Gastrocnemius medialis (tissue), 4 donors: ENCODE data around the gene MSANTD7. TPM values are rescaled to one million over a fixed set of nuclear protein-coding genes. Genes with fewer than 3 reads are reported as not detected.

Experiments
- ATAC-seq, 2 donors: fragments of 150-250 bp; one replicate each; pipeline ENCODE4 v1.9.1; 2016
- DNase-seq, 2 donors: peaks; one replicate each; pipeline ENCODE4 v3.0.0-alpha.2; 2019
- H3K27ac ChIP-seq, 4 donors: fragments of 200-600 bp; sonication (generic); 1 replicate in 1 of 4; 2 replicates in 3 of 4; pipeline ENCODE4 v1.5.1; 2016 to 2018; ENCODE audit warnings: mild to moderate bottlenecking in 2 of 4, moderate library complexity in 1 of 4
- H3K27me3 ChIP-seq, 3 donors: fragments of 200-600 bp; sonication (generic) in 2 of 3; 1 replicate in 1 of 3; 2 replicates in 2 of 3; pipeline versions ENCODE4 v1.5.1 to v1.6.0; 2016 to 2019; ENCODE audit warnings: mild to moderate bottlenecking in 1 of 3, moderate library complexity in 1 of 3
- H3K36me3 ChIP-seq, 2 donors: fragments of 200-600 bp; sonication (generic) in 1 of 2; one replicate each; pipeline ENCODE4 v1.5.1; 2017 to 2018
- H3K4me1 ChIP-seq, 2 donors: fragments of 200-600 bp; sonication (generic) in 1 of 2; one replicate each; pipeline ENCODE4 v1.5.1; 2016 to 2017; ENCODE audit warnings: mild to moderate bottlenecking in 2 of 2
- H3K4me3 ChIP-seq, 4 donors: fragments of 200-600 bp; sonication (generic) in 3 of 4; 1 replicate in 1 of 4; 2 replicates in 3 of 4; pipeline ENCODE4 v1.5.1; 2016 to 2019; ENCODE audit warnings: mild to moderate bottlenecking in 2 of 4
- H3K9me3 ChIP-seq, 3 donors: fragments of 200-600 bp; sonication (generic) in 2 of 3; 1 replicate in 1 of 3; 2 replicates in 2 of 3; pipeline ENCODE4 v1.5.1; 2016 to 2019
- CTCF ChIP-seq, 5 experiments: fragments of 450-650 bp in 3 of 5; fragments of 200-600 bp in 2 of 5; sonication (generic) in 2 of 5; IDR thresholded peaks in 4 of 5; conservative IDR thresholded peaks in 1 of 5; 1 replicate in 4 of 5; 2 replicates in 1 of 5; pipeline ENCODE4 v1.5.1; 2016 to 2019; ENCODE audit warnings: antibody characterized with exemption in 5 of 5, mild to moderate bottlenecking in 3 of 5, moderate library complexity in 3 of 5
- POLR2A ChIP-seq, 2 donors: fragments of 450-650 bp; IDR thresholded peaks; one replicate each; pipeline ENCODE4 v1.6.1; 2017; ENCODE audit warnings: antibody characterized with exemption in 2 of 2, mild to moderate bottlenecking in 2 of 2, moderate library complexity in 2 of 2
- in situ Hi-C, 4 donors: fragments of 200-750 bp; cut with MboI; loops; one replicate each; pipeline versions ENCODE4 v1.15.0 to v1.8.0; 2017; ENCODE audit warnings: low sequenced_read_pairs in 4 of 4
- intact Hi-C: fragments of 100-400 bp; cut with DNase I; formaldehyde crosslinking; loops from one replicate; pipeline ENCODE4 v1.15.1; 2023; ENCODE audit warnings: low total_unique reads
- total RNA-seq, 4 donors: library from RNA; depleted of rRNA; stranded (reverse); fragments of >200 nt; gene quantifications; one replicate each; pipeline versions ENCODE4 v1.1.0 to v1.2.3, GENCODE V29; 2016

MSANTD7 gene
- total RNA-seq, 4 donors from 2014 or later = 4.7 to 8.5 (median 5.8) TPM

GRCh38 chr10:14873090-14873760 is 35.1 kb downstream of the MSANTD7 start:
- intact Hi-C loops = no loop called here

GRCh38 chr10:14875941-14876340 is 37.8 kb downstream of the MSANTD7 start:
- ATAC-seq = no peak
- Histone ChIP-seq H3K9me3 (no peaks in the 10 kb centered on the region), H3K4me3 (no peak overlapping the region), H3K27ac (peak overlapping the region; percentile 97 to 99 (median 99)), H3K27me3 (no peaks in the 10 kb centered on the region), H3K4me1 (peaks cover 30 to 34% of the 10 kb centered on the region in 2 donors), H3K36me3 (no peaks in the 10 kb centered on the region)
- TF ChIP-seq POLR2A (IDR thresholded peaks at IDR 0.05) (no peak), CTCF (IDR thresholded peaks at IDR 0.05 in 4 of 5, conservative IDR thresholded peaks at IDR 0.05 in 1 of 5) (no peak)
- intact Hi-C loops (loop anchor here (5.0 kb wide), 1 partner anchor 221 kb away; the partner anchor contains the start of gene RPP38), in situ Hi-C loops (no loop called here)
- no peak for DNase-seq

More at GRCh38 chr10:14873090-14873760, 35.1 kb downstream of the MSANTD7 start:
- Histone ChIP-seq H3K36me3 (peaks cover 0 to 21% of the 10 kb centered on the region in 2 donors), H3K4me1 (peaks cover 19 to 25% of the 10 kb centered on the region in 2 donors), H3K27me3 (no peaks in the 10 kb centered on the region), H3K27ac (no peak overlapping the region), H3K9me3 (no peaks in the 10 kb centered on the region), H3K4me3 (no peak overlapping the region)
- no peak for DNase-seq
- TF ChIP-seq CTCF (IDR thresholded peaks at IDR 0.05 in 4 of 5, conservative IDR thresholded peaks at IDR 0.05 in 1 of 5) (no peak), POLR2A (IDR thresholded peaks at IDR 0.05) (no peak)
- no peak for ATAC-seq
- in situ Hi-C loops = no loop called here

- no peak for TF ChIP-seq POLR2A (IDR thresholded peaks at IDR 0.05)
- no peak for TF ChIP-seq CTCF (IDR thresholded peaks at IDR 0.05 in 4 of 5, conservative IDR thresholded peaks at IDR 0.05 in 1 of 5)
- Histone ChIP-seq H3K9me3 (no peaks in the 10 kb centered on the region), H3K4me3 (peak overlapping the region; percentile 89 to 95 (median 94)), H3K4me1 (peaks cover 30 to 34% of the 10 kb centered on the region in 2 donors), H3K27me3 (no peaks in the 10 kb centered on the region), H3K27ac (peak overlapping the region; percentile 97 to 99 (median 99)), H3K36me3 (no peaks in the 10 kb centered on the region)
- in situ Hi-C loops (no loop called here), intact Hi-C loops (loop anchor here (5.0 kb wide), 1 partner anchor 221 kb away; the partner anchor contains the start of gene RPP38)
- ATAC-seq (peak; percentile 38 to 60), DNase-seq (peak; percentile 33 to 45)
Measured at GRCh38 chr10:14876764-14877163, 38.7 kb downstream of the MSANTD7 start.

- peak within 1 kb of the TSS; percentile 89 to 95 (median 94) for H3K4me3 ChIP-seq
- no peaks in the 10 kb centered on the region for H3K9me3 ChIP-seq
- H3K27ac ChIP-seq = peak within 1 kb of the TSS; percentile 97 to 99 (median 99)
- peaks cover 30 to 34% of the 10 kb centered on the region in 2 donors for H3K4me1 ChIP-seq
- DNase-seq = peak; percentile 89 to 93
- ATAC-seq = peak; percentile 85 to 88
- H3K27me3 ChIP-seq = no peaks in the 10 kb centered on the region
- intact Hi-C loops (loop anchor here (1.0 to 5.0 kb wide), 4 partner anchors 40 to 290 kb away; partner anchors contain the start of genes CDNF, DCLRE1C, HSPA14 and MSANTD7), in situ Hi-C loops (no loop called here)
- H3K36me3 ChIP-seq = no peaks in the 10 kb centered on the region
- TF ChIP-seq POLR2A (IDR thresholded peaks at IDR 0.05) = peak; percentile 87 to 88
- TF ChIP-seq CTCF (IDR thresholded peaks at IDR 0.05 in 4 of 5, conservative IDR thresholded peaks at IDR 0.05 in 1 of 5) = peak in 2 of 5 experiments; percentile 5 to 8
Measured at GRCh38 chr10:14878266-14879123, 40.4 kb downstream of the MSANTD7 start, which contains the start of gene SUV39H2. SUV39H2 (plus strand) TSS chr10:14878866; CDS start chr10:14878889, 23 bp downstream.
